OCI-M2 (cell line): ENCODE data around the gene WFDC11.
"Not testable (repeated sequence)": the region's sequence is repeated elsewhere in the genome, so short reads cannot be mapped to it uniquely, and the experiment has no call there.

Source experiments
- DNase-seq: peaks from one replicate; lab custom pipeline; 2025; ENCODE audit not compliant: unreplicated experiment; lab: John Stamatoyannopoulos, UW

WFDC11 gene

GRCh38 chr20:45670139-45670538 is at the start of gene WFDC11:
WFDC11 (minus strand) TSS chr20:45670239; CDS start chr20:45650600, 19,639 bp downstream.
- DNase-seq = no peak

DNA sequence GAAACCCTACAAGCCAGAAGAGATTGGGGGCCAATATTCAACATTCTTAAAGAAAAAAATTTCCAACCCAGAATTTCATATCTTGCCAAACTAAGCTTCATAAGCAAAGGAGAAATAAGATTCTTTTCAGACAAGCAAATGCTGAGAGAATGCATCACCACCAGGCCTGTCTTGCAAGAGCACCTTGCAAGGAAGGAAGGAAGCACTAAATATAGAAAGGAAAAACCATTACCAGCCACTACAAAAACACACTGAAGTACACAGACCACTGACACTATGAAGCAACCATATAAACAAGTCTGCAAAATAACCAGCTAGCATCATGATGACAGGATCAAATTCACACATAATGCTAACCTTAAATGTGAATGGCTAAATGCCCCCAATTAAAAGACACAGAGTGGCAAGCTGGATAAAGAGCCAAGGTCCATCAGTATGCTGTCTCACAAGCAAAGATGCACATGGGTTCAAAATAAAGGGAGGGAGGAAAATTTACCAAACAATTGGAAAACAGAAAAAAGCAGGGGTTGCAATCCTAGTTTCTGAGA is 46.2 kb upstream of the WFDC11 start:
- DNase-seq = not testable (repeated sequence)

GRCh38 chr20:45704969-45705637 is 35.1 kb upstream of the WFDC11 start, which contains the start of gene WFDC10B:
WFDC10B (minus strand) TSS chr20:45705019; CDS start chr20:45685992, 19,027 bp downstream.
- no peak for DNase-seq

- no peak for DNase-seq
Measured at GRCh38 chr20:45701873-45702272, 31.8 kb upstream of the WFDC11 start, which contains the start of gene WFDC13. WFDC13 (plus strand) TSS chr20:45702038; CDS start chr20:45702124, 86 bp downstream.

- DNase-seq = no peak
Measured at GRCh38 chr20:45701104-45701503, 31.1 kb upstream of the WFDC11 start.

- DNase-seq = no peak
Measured at GRCh38 chr20:45695496-45695895, 25.5 kb upstream of the WFDC11 start.

DNA sequence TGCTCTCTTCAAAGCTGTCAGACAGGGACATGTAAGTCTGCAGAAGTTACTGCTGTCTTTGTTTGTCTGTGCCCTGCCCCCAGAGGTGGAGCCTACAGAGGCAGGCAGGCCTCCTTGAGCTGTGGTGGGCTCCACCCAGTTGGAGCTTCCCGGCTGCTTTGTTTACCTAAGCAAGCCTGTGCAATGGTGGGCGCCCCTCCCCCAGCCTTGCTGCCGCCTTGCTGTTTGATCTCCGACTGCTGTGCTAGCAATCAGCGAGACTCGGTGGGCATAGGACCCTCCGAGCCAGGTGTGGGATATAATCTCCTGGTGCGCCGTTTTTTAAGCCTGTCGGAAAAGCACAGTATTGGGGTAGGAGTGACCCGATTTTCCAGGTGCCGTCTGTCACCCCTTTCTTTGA is 23.3 kb upstream of the WFDC11 start:
- not testable (repeated sequence) for DNase-seq

DNA sequence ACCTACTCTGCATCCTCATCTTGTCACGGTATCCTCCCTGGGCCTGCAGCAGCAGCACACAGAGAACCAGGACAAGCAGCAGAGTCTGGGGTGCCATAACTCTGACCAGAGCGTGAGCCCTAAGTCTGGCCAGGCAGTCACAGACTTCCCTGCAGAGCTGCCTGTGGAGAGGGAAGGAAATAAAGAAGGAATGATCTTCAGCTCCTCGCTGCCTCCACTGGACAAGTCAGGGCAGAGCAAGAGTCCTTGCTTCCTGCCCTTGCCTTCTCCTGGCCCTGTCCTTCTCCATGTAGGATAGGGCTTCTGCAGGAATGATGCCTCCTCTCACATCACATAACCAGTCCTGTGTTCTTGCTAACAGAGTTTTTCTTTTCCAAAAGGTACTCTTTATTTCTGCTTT is 15.9 kb upstream of the WFDC11 start:
- DNase-seq = no peak

- DNase-seq = no peak
Measured at GRCh38 chr20:45679650-45680049, 9.6 kb upstream of the WFDC11 start.

DNA sequence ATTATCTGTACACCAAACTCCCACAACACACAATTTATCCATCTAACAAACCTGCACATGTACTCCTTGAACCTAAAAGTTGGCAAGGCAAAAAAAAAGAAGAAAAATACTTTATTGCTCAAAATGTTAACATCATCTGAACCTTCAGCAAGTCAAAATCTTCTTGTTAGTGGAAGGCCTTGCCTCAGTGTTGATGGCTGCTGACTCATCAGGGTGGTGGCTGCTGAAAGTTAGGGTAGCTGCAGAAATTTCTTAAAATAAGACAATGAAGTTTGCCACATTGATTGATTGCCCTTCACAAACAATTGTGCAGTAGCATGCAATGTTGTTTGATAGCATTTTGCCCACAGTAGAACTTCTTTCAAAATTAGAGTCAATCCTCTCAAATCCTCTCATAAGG is 2.7 kb upstream of the WFDC11 start:
- no peak for DNase-seq

DNA sequence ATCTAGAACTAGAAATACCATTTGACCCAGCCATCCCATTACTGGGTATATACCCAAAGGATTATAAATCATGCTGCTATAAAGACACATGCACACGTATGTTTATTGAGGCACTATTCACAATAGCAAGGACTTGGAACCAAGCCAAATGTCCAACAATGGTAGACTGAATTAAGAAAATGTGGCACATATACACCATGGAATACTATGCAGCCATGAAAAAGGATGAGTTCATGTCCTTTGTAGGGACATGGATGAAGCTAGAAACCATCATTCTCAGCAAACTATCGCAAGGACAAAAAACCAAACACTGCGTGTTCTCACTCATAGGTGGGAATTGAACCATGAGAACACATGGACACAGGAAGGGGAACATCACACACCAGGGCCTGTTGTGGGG is 13.0 kb downstream of the WFDC11 start:
- DNase-seq = not testable (repeated sequence)

GRCh38 chr20:45651726-45652125 is 18.3 kb downstream of the WFDC11 start:
- not testable (repeated sequence) for DNase-seq

DNA sequence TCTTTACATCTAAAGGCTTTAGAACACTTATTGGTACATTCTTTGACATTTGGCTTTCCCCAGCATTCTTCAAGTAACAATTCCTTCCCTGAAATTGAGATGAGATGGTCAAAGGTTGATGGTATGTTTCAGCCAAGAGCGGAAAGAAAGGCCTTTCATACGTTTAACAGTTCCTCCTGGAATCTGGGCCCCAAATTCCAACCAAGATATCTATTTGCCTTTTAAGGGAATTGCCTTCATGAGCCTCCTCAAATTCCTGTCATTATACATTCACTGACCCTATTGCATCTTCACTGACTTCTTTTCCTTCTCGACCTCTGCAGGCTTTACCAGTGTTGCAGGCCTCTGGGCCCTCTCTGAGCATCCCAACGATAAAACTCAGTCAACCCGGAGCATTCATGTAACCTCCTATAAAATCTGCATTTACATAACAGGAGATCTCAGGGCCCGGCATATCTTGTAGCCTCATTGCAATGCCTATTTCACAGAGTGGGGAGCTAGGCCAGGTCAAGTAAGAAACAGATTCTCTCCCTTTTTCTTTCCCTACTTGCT is 20.7 kb downstream of the WFDC11 start:
- DNase-seq = no peak

DNA sequence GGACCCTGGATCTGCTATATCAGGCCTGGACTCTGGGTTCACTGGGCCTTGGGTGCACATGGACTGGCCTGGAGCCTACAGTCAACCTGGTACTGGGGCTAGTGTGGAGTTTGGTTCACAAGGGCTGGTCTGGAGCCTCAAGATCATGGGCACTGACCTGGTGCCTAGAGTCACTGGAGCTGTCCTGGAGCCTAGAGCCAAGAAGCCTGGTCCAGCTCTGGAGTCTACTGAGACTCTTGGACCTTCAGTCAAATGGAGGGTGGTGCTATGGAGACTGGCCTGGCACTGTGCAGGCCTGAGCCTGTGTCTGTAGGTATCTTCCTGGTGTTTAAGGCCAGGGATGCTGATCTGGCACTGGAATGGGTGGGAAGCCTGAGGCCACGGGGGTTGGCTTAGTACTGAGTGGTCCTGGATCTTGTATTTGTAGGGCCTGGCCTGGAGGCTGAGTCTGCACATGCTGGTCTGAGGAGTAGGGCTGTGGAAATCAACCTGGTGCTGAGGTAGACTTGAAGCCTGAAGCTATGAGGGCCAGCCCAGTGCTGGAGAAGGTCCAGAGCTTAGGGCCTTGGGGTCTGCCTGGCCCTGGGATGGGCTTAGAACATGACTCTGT is 22.5 kb downstream of the WFDC11 start:
- DNase-seq = no peak

DNA sequence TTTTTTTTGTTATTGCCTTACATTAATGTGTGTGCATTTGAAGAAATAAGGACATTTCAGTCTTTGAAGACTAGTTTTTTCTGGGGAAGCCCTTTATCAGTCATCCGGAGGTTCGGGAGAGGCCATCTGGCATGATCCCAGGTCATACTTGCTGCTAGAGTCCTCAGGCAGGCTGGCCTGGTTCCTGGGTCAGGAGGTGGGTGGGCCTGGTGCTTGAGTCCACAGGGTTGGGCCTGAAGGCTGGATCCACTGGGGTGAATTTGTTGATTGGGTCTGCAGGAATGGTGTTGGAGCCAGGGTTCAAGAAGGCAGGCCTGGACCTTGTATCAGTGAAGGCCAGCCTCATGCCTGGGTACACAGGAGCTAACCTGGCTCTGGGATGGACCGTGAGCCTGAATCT is 23.2 kb downstream of the WFDC11 start:
- DNase-seq = no peak

- not testable (repeated sequence) for DNase-seq
Measured at GRCh38 chr20:45645869-45646268, 24.2 kb downstream of the WFDC11 start.

DNA sequence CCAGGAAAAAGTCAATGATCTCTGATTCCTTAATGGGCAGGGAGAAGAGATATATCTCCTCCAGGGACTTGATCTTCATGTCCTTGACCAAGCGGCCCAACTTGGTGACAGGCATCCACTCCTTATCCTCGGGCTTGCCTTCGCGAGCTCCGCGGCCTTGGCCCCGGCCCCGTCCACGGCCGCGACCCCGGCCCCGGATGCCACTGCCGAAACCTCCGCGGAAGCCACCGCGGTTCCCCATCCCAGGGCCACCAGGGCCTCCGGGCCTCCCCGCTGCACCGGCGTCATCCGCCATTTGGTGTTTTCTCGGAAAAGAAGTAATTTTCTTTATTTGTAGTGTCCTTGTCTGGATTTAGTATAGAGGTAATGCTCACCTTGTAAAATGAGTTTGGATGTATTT is 29.0 kb downstream of the WFDC11 start:
- DNase-seq = not testable (repeated sequence)

- DNase-seq = no peak
Measured at GRCh38 chr20:45639687-45640086, 30.4 kb downstream of the WFDC11 start.

DNA sequence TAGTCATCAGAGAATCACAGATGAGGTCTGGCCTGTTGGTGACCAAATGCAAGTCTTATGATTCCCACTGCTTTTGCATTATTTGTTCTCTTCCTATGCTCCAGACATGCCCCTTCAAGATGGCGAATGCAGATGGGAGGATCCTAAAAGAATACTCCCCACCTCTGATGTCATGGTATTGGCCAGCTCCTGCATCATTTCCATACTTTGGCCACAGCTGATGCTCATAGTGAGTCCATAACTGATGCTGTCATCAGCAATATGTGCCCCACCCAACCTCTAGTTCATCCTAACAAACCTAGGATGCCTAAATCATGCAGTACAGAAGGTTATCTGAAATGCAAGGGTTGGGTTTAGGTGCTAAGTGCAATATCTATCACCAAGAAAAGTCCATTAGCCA is 33.5 kb downstream of the WFDC11 start:
- DNase-seq = no peak

DNA sequence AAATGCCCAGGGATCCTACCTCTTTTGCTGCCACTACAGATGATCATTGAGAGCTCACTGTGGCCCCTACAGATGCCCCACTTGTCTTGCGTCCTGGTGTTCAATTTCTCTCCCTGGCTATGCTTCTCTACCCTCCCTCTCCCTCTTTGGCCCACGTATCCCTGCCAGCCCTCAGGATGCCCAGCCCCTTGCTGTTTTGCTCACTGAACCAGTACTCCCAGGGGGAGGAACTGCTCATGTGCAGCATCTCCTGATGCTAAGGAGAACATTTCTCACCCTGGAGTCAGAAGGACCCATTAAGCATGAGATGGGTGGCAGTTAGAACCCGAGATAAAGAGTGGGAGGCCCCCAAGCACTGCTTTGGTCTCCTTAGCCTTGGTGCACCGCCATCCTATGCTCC is 38.9 kb downstream of the WFDC11 start, which contains the start of gene WFDC9:
TSS of gene WFDC9 (minus strand) at position 101 of the 400 bp plus-strand sequence. CDS start 21,103 bp downstream, outside the sequence.
- no peak for DNase-seq

DNA sequence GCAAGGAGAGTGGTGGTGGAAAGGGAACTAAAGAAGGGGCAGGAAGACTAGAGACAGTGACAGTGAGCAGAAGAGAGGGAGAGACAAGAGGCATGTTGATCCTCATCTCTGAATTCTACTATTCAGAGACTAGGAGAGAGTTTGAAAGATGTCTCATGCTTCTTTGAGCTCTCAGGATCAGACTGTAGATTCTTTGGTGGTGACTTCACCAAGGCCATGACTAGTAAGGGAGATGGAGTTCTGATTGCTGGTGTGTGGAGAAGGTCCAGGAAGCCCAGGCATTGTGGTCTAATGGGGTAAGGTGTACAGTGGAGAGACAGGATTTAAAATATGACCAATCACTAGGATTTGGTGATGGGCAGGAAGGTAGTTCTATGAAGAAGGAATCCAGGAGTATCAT is 39.7 kb downstream of the WFDC11 start:
- DNase-seq = no peak
